Ammon's horn (tissue), 1 donor: Measurements from ENCODE around the gene DDX41.
"Not testable (repeated sequence)": the region's sequence is repeated elsewhere in the genome, so short reads cannot be mapped to it uniquely, and the experiment has no call there.

Experiments used
- DNase-seq: peaks from one replicate; pipeline ENCODE4 v3.0.0-alpha.2; 2016; ENCODE audit warnings: low spot score

The DDX41 gene

GRCh38 chr5:177537389-177538361, 20.9 kb upstream of the DDX41 start:
- no peak for DNase-seq

GRCh38 chr5:177536386-177536785, 19.6 kb upstream of the DDX41 start:
- no peak for DNase-seq

- DNase-seq, result peak; percentile 58
Observed at GRCh38 chr5:177535125-177535524, 18.4 kb upstream of the DDX41 start.

GRCh38 chr5:177534433-177534832, 17.7 kb upstream of the DDX41 start:
- not testable (repeated sequence) for DNase-seq

- no peak for DNase-seq
Observed at GRCh38 chr5:177531209-177531940, 14.6 kb upstream of the DDX41 start.

GRCh38 chr5:177530638-177531037, 13.9 kb upstream of the DDX41 start:
- DNase-seq, result no peak

GRCh38 chr5:177529247-177530203, 12.8 kb upstream of the DDX41 start:
- DNase-seq, result no peak

GRCh38 chr5:177528631-177529030, 11.9 kb upstream of the DDX41 start:
- no peak for DNase-seq

GRCh38 chr5:177527595-177527994, 10.8 kb upstream of the DDX41 start:
- no peak for DNase-seq

- no peak for DNase-seq
Observed at GRCh38 chr5:177526791-177527190, 10.0 kb upstream of the DDX41 start.

- DNase-seq, result no peak
Observed at GRCh38 chr5:177526191-177526590, 9.4 kb upstream of the DDX41 start.

- DNase-seq, result no peak
Observed at GRCh38 chr5:177524941-177525655, 8.3 kb upstream of the DDX41 start.

- no peak for DNase-seq
Observed at GRCh38 chr5:177524539-177524900, 7.8 kb upstream of the DDX41 start.

GRCh38 chr5:177523711-177524538, 7.2 kb upstream of the DDX41 start:
- no peak for DNase-seq

- no peak for DNase-seq
Observed at GRCh38 chr5:177520916-177521513, 4.3 kb upstream of the DDX41 start.

GRCh38 chr5:177520271-177520670, 3.5 kb upstream of the DDX41 start:
- no peak for DNase-seq

- no peak for DNase-seq
Observed at GRCh38 chr5:177519463-177520235, 2.9 kb upstream of the DDX41 start.

- no peak for DNase-seq
Observed at GRCh38 chr5:177515580-177515979, 1.2 kb downstream of the DDX41 start.

GRCh38 chr5:177514541-177514940, 2.2 kb downstream of the DDX41 start:
- DNase-seq, result no peak
